HG03045 (cell line): ENCODE measurements around the gene PREX1.

ENCODE experiments used
- ATAC-seq: cut with Tn5 transposase; IDR thresholded peaks from one replicate; pipeline ENCODE4 v1.9.1; 2021; ENCODE audit warnings: mild to moderate bottlenecking, moderate library complexity; ENCODE audit not compliant: unreplicated experiment

PREX1 gene

GRCh38 chr20:48738094-48738398, 89.8 kb downstream of the PREX1 start:
- ATAC-seq: no peak

- ATAC-seq: no peak
Observed at GRCh38 chr20:48737434-48738093, 90.2 kb downstream of the PREX1 start.

GRCh38 chr20:48736636-48737035, 91.2 kb downstream of the PREX1 start:
- ATAC-seq: no peak

GRCh38 chr20:48736231-48736630, 91.6 kb downstream of the PREX1 start:
- ATAC-seq: no peak

GRCh38 chr20:48735112-48735511, 92.7 kb downstream of the PREX1 start:
- ATAC-seq: no peak

GRCh38 chr20:48734104-48734749, 93.6 kb downstream of the PREX1 start:
- no peak for ATAC-seq

GRCh38 chr20:48733296-48733790, 94.5 kb downstream of the PREX1 start:
- ATAC-seq: no peak

- no peak for ATAC-seq
Observed at GRCh38 chr20:48732081-48732829, 95.5 kb downstream of the PREX1 start.

- ATAC-seq: no peak
Observed at GRCh38 chr20:48731536-48731935, 96.3 kb downstream of the PREX1 start.

- no peak for ATAC-seq
Observed at GRCh38 chr20:48730977-48731376, 96.8 kb downstream of the PREX1 start.

- ATAC-seq: no peak
Observed at GRCh38 chr20:48729538-48729937, 98.3 kb downstream of the PREX1 start.

- no peak for ATAC-seq
Observed at GRCh38 chr20:48728042-48728825, 99.6 kb downstream of the PREX1 start.

- ATAC-seq: no peak
Observed at GRCh38 chr20:48727226-48727625, 100.6 kb downstream of the PREX1 start.

- no peak for ATAC-seq
Observed at GRCh38 chr20:48725555-48725991, 102.2 kb downstream of the PREX1 start.

GRCh38 chr20:48724891-48725554, 102.8 kb downstream of the PREX1 start:
- no peak for ATAC-seq

- no peak for ATAC-seq
Observed at GRCh38 chr20:48724382-48724781, 103.4 kb downstream of the PREX1 start.

- no peak for ATAC-seq
Observed at GRCh38 chr20:48723308-48724264, 104.2 kb downstream of the PREX1 start.

GRCh38 chr20:48722737-48723191, 105.0 kb downstream of the PREX1 start:
- ATAC-seq: no peak

- no peak for ATAC-seq
Observed at GRCh38 chr20:48722002-48722731, 105.6 kb downstream of the PREX1 start.
